B cell (primary cell): ENCODE data around the gene MYO18A.

ENCODE experiments used
- EZH2 ChIP-seq: IDR thresholded peaks from 2 replicates; pipeline ENCODE4 v1.6.1; 2012; ENCODE audit warnings: borderline replicate concordance, low read depth, mild to moderate bottlenecking, moderate library complexity, low read length; ENCODE audit not compliant: insufficient read depth, poor library complexity, severe bottlenecking
- TF ChIP-seq, protein P1 (sequence below): fragments of 200-600 bp; IDR thresholded peaks from one replicate; pipeline ENCODE4 v1.8.0; 2022; ENCODE audit warnings: antibody characterized with exemption, mild to moderate bottlenecking

DNA sequence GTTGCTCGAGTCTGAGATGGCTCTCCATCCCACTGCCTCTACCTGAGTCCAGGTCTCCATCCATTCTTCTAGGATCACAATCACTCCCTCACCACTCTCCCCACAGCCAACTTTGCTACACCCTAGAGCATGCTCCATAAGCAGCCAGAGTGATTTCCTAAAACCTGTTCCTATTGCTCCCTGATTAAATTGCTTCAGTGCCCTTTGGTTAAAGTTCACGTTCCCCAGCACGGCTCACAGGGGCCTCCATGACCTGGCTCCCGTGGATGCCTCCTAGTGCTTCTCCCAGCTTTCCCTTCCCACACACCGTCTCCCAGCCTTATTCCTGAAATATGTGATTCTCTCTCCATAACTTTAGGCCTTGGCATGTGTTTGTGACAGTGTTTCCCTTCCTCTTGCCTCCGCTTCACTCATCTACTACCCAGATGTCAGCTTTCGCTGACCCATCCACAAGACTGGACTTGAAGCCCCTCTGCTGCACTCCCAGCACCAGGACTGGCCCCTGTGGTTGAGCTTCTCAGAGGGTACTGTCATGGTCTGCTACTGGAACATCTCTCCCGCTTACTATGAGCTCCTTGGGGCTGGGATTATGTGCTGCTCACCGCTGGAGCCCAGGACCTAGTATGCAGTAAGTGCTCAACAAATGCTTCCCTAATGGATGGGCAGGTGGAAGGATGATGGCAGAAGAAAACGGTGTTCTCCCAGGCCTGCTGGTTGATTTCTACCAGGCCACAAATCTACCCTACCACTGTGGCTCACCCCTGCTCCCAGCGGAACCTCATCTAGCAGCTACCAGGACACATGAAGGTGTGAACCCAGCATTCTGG lies 17.9 kb downstream of the MYO18A start:
- TF ChIP-seq EZH2, result no peak
- TF ChIP-seq, protein P1, sequence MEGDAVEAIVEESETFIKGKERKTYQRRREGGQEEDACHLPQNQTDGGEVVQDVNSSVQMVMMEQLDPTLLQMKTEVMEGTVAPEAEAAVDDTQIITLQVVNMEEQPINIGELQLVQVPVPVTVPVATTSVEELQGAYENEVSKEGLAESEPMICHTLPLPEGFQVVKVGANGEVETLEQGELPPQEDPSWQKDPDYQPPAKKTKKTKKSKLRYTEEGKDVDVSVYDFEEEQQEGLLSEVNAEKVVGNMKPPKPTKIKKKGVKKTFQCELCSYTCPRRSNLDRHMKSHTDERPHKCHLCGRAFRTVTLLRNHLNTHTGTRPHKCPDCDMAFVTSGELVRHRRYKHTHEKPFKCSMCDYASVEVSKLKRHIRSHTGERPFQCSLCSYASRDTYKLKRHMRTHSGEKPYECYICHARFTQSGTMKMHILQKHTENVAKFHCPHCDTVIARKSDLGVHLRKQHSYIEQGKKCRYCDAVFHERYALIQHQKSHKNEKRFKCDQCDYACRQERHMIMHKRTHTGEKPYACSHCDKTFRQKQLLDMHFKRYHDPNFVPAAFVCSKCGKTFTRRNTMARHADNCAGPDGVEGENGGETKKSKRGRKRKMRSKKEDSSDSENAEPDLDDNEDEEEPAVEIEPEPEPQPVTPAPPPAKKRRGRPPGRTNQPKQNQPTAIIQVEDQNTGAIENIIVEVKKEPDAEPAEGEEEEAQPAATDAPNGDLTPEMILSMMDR, result no peak
